Stomach (tissue), 4 donors: ENCODE results near the gene SCYL1.

Source experiments
- CTCF ChIP-seq, 7 experiments: fragments of 450-650 bp in 4 of 7; fragments of 200-600 bp in 3 of 7; sonication (generic) in 3 of 7; IDR thresholded peaks; one replicate each; pipeline ENCODE4 v1.5.1; 2016 to 2019; ENCODE audit warnings: antibody characterized with exemption in 7 of 7, control low read depth in 2 of 7, mild to moderate bottlenecking in 1 of 7
- EP300 ChIP-seq: sonication (generic); formaldehyde crosslinking; IDR thresholded peaks from one replicate; pipeline ENCODE4 v1.6.1; 2017; ENCODE audit warnings: antibody characterized with exemption
- POLR2A ChIP-seq, 4 donors: fragments of 450-650 bp; IDR thresholded peaks; one replicate each; pipeline ENCODE4 v1.6.1; 2016; ENCODE audit warnings: antibody characterized with exemption in 4 of 4, control low read depth in 2 of 4, mild to moderate bottlenecking in 1 of 4, moderate library complexity in 1 of 4
- POLR2AphosphoS5 ChIP-seq, 3 donors: sonication (generic); formaldehyde crosslinking; IDR thresholded peaks; one replicate each; pipeline ENCODE4 v1.6.1; 2016; ENCODE audit warnings: antibody characterized with exemption in 3 of 3

GRCh38 chr11:65516135-65516968, 8.5 kb upstream of the SCYL1 start:
- no peak for TF ChIP-seq CTCF (IDR thresholded peaks at IDR 0.05)
- TF ChIP-seq EP300 = no peak
- no peak for TF ChIP-seq POLR2A (IDR thresholded peaks at IDR 0.05)
- TF ChIP-seq POLR2AphosphoS5 (IDR thresholded peaks at IDR 0.05) = no peak
